ENCODE results near the gene PSME2.

PSME2 gene

GRCh38 chr14:24171422-24172260 lies 25.2 kb upstream of the PSME2 start, which contains the start of gene REC8:
TSS of gene REC8 (plus strand) at chr14:24172080. CDS start at chr14:24172553, 473 bp downstream.
- ChIA-PET POLR2A (interaction anchor here (1.5 kb wide), 1 partner anchor 14 kb away, joined by 8 read pairs; no protein-coding TSS in a partner anchor), CTCF (no interaction called here)
- peaks cover 0 to 15% of the 10 kb centered on the region in 2 experiments; a peak in 2 of 3 replicates for H3K36me3 ChIP-seq (ENCODE audit: control insufficient read depth in 2 of 2, insufficient read depth in 1 of 2, low read length in 2 of 2)
- no peaks in the 10 kb centered on the region for H3K9me3 ChIP-seq (ENCODE audit: control insufficient read depth, insufficient read depth, low read depth, low read length)
- TF ChIP-seq ZNF223 (tag by site-specific recombination; IDR thresholded peaks at IDR 0.05) = no peak
- no peak for TF ChIP-seq ZNF2 (tag by site-specific recombination; IDR thresholded peaks at IDR 0.05)
- no peak for TF ChIP-seq GLIS1 (tag by site-specific recombination; IDR thresholded peaks at IDR 0.05)
- TF ChIP-seq ZNF670 (tag by site-specific recombination; IDR thresholded peaks at IDR 0.05; ENCODE audit: low read depth) = no peak
- TF ChIP-seq ZNF10 (tag by site-specific recombination; IDR thresholded peaks at IDR 0.05) = no peak
- no peak for TF ChIP-seq ZFP41 (tag by site-specific recombination; IDR thresholded peaks at IDR 0.05; ENCODE audit: borderline replicate concordance)
- no peak for TF ChIP-seq IKZF3 (tag by site-specific recombination; IDR thresholded peaks at IDR 0.05)
- TF ChIP-seq, protein P1, sequence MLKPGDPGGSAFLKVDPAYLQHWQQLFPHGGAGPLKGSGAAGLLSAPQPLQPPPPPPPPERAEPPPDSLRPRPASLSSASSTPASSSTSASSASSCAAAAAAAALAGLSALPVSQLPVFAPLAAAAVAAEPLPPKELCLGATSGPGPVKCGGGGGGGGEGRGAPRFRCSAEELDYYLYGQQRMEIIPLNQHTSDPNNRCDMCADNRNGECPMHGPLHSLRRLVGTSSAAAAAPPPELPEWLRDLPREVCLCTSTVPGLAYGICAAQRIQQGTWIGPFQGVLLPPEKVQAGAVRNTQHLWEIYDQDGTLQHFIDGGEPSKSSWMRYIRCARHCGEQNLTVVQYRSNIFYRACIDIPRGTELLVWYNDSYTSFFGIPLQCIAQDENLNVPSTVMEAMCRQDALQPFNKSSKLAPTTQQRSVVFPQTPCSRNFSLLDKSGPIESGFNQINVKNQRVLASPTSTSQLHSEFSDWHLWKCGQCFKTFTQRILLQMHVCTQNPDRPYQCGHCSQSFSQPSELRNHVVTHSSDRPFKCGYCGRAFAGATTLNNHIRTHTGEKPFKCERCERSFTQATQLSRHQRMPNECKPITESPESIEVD (tag by site-specific recombination; IDR thresholded peaks at IDR 0.05) = no peak
- TF ChIP-seq ZNF335 (tag by site-specific recombination; conservative IDR thresholded peaks at IDR 0.05) = no peak
- TF ChIP-seq, protein P2, sequence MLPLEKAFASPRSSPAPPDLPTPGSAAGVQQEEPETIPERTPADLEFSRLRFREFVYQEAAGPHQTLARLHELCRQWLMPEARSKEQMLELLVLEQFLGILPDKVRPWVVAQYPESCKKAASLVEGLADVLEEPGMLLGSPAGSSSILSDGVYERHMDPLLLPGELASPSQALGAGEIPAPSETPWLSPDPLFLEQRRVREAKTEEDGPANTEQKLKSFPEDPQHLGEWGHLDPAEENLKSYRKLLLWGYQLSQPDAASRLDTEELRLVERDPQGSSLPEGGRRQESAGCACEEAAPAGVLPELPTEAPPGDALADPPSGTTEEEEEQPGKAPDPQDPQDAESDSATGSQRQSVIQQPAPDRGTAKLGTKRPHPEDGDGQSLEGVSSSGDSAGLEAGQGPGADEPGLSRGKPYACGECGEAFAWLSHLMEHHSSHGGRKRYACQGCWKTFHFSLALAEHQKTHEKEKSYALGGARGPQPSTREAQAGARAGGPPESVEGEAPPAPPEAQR (tag by site-specific recombination; IDR thresholded peaks at IDR 0.05) = no peak
- H3K4me3 ChIP-seq (ENCODE audit: low read depth, low read length) = peak within 1 kb of the TSS; percentile 17; the same call in 1 of the 2 replicates
- no peak within 1 kb of the TSS for H3K27ac ChIP-seq (ENCODE audit: extremely low read depth, low read depth, low read length)
- H3K4me1 ChIP-seq (ENCODE audit: control insufficient read depth, insufficient read depth, low read length) = no peaks in the 10 kb centered on the region

- TF ChIP-seq ZNF350 (tag by site-specific recombination; IDR thresholded peaks at IDR 0.05) (no peak), ZNF24 (tag by site-specific recombination; IDR thresholded peaks at IDR 0.05) (peak; percentile 35; the same call in 1 of the 2 replicates)
- H3K36me3 ChIP-seq (ENCODE audit: control insufficient read depth in 2 of 2, insufficient read depth in 1 of 2, low read length in 2 of 2) = peaks cover 0 to 46% of the 10 kb centered on the region in 2 experiments
- H3K4me1 ChIP-seq (ENCODE audit: control insufficient read depth, insufficient read depth, low read length) = no peaks in the 10 kb centered on the region
- no peak overlapping the region for H3K27ac ChIP-seq (ENCODE audit: extremely low read depth, low read depth, low read length)
- H3K4me3 ChIP-seq (ENCODE audit: low read depth, low read length) = no peak overlapping the region
- CTCF ChIA-PET = interaction anchor here (0.6 kb wide), 1 partner anchor 86 kb away, joined by 3 read pairs; no protein-coding TSS in a partner anchor
- POLR2A ChIA-PET = no interaction called here
- H3K9me3 ChIP-seq (ENCODE audit: control insufficient read depth, insufficient read depth, low read depth, low read length) = no peaks in the 10 kb centered on the region
Measured at GRCh38 chr14:24167469-24168114, 21.2 kb upstream of the PSME2 start.

GRCh38 chr14:24165785-24166184 lies 19.4 kb upstream of the PSME2 start:
- Histone ChIP-seq H3K27ac (ENCODE audit: extremely low read depth, low read depth, low read length) (no peak overlapping the region), H3K4me3 (ENCODE audit: low read depth, low read length) (no peak overlapping the region), H3K36me3 (ENCODE audit: control insufficient read depth in 2 of 2, insufficient read depth in 1 of 2, low read length in 2 of 2) (peaks cover 3 to 50% of the 10 kb centered on the region in 2 experiments), H3K4me1 (ENCODE audit: control insufficient read depth, insufficient read depth, low read length) (peaks cover 5% of the 10 kb centered on the region), H3K9me3 (ENCODE audit: control insufficient read depth, insufficient read depth, low read depth, low read length) (no peaks in the 10 kb centered on the region)
- CTCF ChIA-PET = no interaction called here
- POLR2A ChIA-PET = interaction anchor here (1.6 kb wide), 1 partner anchor 30 kb away, joined by 4 read pairs; the partner anchor contains the start of gene PSME1
- TF ChIP-seq ZIC2 (tag by site-specific recombination; IDR thresholded peaks at IDR 0.05) (no peak), ZNF792 (tag by site-specific recombination; IDR thresholded peaks at IDR 0.05) (no peak), FEZF1 (tag by site-specific recombination; IDR thresholded peaks at IDR 0.05) (no peak), ZNF10 (tag by site-specific recombination; IDR thresholded peaks at IDR 0.05) (no peak), ZNF37A (tag by site-specific recombination; IDR thresholded peaks at IDR 0.05) (no peak), ZNF157 (tag by site-specific recombination; IDR thresholded peaks at IDR 0.05) (no peak), ZNF654 (tag by site-specific recombination; IDR thresholded peaks at IDR 0.05; ENCODE audit: low read depth) (no peak), BCL11A (tag by site-specific recombination; IDR thresholded peaks at IDR 0.05; ENCODE audit: low read depth) (no peak)
- TF ChIP-seq, protein P3, sequence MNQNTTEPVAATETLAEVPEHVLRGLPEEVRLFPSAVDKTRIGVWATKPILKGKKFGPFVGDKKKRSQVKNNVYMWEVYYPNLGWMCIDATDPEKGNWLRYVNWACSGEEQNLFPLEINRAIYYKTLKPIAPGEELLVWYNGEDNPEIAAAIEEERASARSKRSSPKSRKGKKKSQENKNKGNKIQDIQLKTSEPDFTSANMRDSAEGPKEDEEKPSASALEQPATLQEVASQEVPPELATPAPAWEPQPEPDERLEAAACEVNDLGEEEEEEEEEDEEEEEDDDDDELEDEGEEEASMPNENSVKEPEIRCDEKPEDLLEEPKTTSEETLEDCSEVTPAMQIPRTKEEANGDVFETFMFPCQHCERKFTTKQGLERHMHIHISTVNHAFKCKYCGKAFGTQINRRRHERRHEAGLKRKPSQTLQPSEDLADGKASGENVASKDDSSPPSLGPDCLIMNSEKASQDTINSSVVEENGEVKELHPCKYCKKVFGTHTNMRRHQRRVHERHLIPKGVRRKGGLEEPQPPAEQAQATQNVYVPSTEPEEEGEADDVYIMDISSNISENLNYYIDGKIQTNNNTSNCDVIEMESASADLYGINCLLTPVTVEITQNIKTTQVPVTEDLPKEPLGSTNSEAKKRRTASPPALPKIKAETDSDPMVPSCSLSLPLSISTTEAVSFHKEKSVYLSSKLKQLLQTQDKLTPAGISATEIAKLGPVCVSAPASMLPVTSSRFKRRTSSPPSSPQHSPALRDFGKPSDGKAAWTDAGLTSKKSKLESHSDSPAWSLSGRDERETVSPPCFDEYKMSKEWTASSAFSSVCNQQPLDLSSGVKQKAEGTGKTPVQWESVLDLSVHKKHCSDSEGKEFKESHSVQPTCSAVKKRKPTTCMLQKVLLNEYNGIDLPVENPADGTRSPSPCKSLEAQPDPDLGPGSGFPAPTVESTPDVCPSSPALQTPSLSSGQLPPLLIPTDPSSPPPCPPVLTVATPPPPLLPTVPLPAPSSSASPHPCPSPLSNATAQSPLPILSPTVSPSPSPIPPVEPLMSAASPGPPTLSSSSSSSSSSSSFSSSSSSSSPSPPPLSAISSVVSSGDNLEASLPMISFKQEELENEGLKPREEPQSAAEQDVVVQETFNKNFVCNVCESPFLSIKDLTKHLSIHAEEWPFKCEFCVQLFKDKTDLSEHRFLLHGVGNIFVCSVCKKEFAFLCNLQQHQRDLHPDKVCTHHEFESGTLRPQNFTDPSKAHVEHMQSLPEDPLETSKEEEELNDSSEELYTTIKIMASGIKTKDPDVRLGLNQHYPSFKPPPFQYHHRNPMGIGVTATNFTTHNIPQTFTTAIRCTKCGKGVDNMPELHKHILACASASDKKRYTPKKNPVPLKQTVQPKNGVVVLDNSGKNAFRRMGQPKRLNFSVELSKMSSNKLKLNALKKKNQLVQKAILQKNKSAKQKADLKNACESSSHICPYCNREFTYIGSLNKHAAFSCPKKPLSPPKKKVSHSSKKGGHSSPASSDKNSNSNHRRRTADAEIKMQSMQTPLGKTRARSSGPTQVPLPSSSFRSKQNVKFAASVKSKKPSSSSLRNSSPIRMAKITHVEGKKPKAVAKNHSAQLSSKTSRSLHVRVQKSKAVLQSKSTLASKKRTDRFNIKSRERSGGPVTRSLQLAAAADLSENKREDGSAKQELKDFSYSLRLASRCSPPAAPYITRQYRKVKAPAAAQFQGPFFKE (tag by site-specific recombination; IDR thresholded peaks at IDR 0.05; ENCODE audit: borderline replicate concordance) = no peak
